HepG2 (cell line): ENCODE data around the gene PRKCG. TPM values are rescaled to one million over a fixed set of nuclear protein-coding genes. Genes with fewer than 3 reads are reported as not detected.

ENCODE experiments used
- DBP ChIP-seq: sonication (generic); formaldehyde crosslinking; IDR thresholded peaks from 2 replicates; pipeline ENCODE4 v1.4.0; 2020; ENCODE audit warnings: missing genetic modification reagents; ENCODE audit errors: not compliant biosample characterization
- FOXP1 ChIP-seq, 2 experiments: fragments of 450-650 bp in 1 of 2; IDR thresholded peaks; 2 replicates each; pipeline ENCODE4 v1.6.1; 2017 to 2018; ENCODE audit warnings: antibody characterized with exemption in 1 of 2
- GLMP ChIP-seq: sonication (generic); formaldehyde crosslinking; IDR thresholded peaks from 2 replicates; pipeline ENCODE4 v1.9.0; 2021; ENCODE audit warnings: missing genetic modification reagents, mild to moderate bottlenecking, borderline replicate concordance
- MAZ ChIP-seq, 2 experiments: sonication (generic) in 1 of 2; formaldehyde crosslinking in 1 of 2; IDR thresholded peaks; 2 replicates each; pipeline versions ENCODE4 v1.5.0 to v1.6.1; 2012 to 2020; ENCODE audit warnings: low read depth in 2 of 2, mild to moderate bottlenecking in 2 of 2, borderline replicate concordance in 1 of 2, improper control_type of control experiment in 1 of 2, low read length in 1 of 2, missing genetic modification reagents in 1 of 2, moderate library complexity in 1 of 2
- RFXAP ChIP-seq: sonication (generic); formaldehyde crosslinking; IDR thresholded peaks from 2 replicates; pipeline ENCODE4 v1.4.0; 2020; ENCODE audit warnings: missing genetic modification reagents, borderline replicate concordance
- SMC3 ChIP-seq: IDR thresholded peaks from 2 replicates; pipeline ENCODE4 v1.6.1; 2011; ENCODE audit warnings: low read length, improper control_type of control experiment
- SOX5 ChIP-seq: IDR thresholded peaks from 2 replicates; pipeline ENCODE4 v1.6.1; 2016; ENCODE audit warnings: borderline replicate concordance
- TGIF2 ChIP-seq: IDR thresholded peaks from 2 replicates; pipeline ENCODE4 v1.6.1; 2016; ENCODE audit warnings: control low read depth, missing compliant biosample characterization
- TIGD3 ChIP-seq: sonication (generic); formaldehyde crosslinking; IDR thresholded peaks from 2 replicates; pipeline ENCODE4 v1.5.1; 2020; ENCODE audit warnings: mild to moderate bottlenecking, missing genetic modification reagents, borderline replicate concordance
- ZFAT ChIP-seq: sonication (generic); formaldehyde crosslinking; conservative IDR thresholded peaks from 2 replicates; pipeline ENCODE4 v1.8.1; 2023; ENCODE audit warnings: missing genetic modification reagents, inconsistent platforms
- ZFP36L1 ChIP-seq: sonication (generic); formaldehyde crosslinking; IDR thresholded peaks from 2 replicates; pipeline ENCODE4 v1.8.0; 2022; ENCODE audit warnings: mild to moderate bottlenecking, missing genetic modification reagents, moderate library complexity
- ZNF136 ChIP-seq: sonication (generic); formaldehyde crosslinking; IDR thresholded peaks from 2 replicates; pipeline ENCODE4 v1.8.1; 2022; ENCODE audit warnings: low read depth, mild to moderate bottlenecking, moderate library complexity, missing genetic modification reagents
- ZNF205 ChIP-seq: IDR thresholded peaks from 2 replicates; pipeline ENCODE4 v1.6.1; 2018; ENCODE audit warnings: missing biosample characterization, missing genetic modification reagents
- ZNF235 ChIP-seq: sonication (generic); formaldehyde crosslinking; IDR thresholded peaks from 2 replicates; pipeline ENCODE4 v1.8.1; 2023; ENCODE audit warnings: mild to moderate bottlenecking, missing genetic modification reagents, borderline replicate concordance
- ZNF563 ChIP-seq: sonication (generic); formaldehyde crosslinking; IDR thresholded peaks from 2 replicates; pipeline ENCODE4 v1.8.0; 2022; ENCODE audit warnings: mild to moderate bottlenecking, moderate library complexity, missing genetic modification reagents
- ZNF570 ChIP-seq: sonication (generic); formaldehyde crosslinking; IDR thresholded peaks from 2 replicates; pipeline ENCODE4 v1.4.0; 2020; ENCODE audit warnings: mild to moderate bottlenecking, missing genetic modification reagents, borderline replicate concordance
- ZZZ3 ChIP-seq: sonication (generic); formaldehyde crosslinking; IDR thresholded peaks from 2 replicates; pipeline ENCODE4 v1.4.0; 2020; ENCODE audit warnings: missing genetic modification reagents, mild to moderate bottlenecking, borderline replicate concordance
- polyA plus RNA-seq, 8 experiments: library from polyadenylated mRNA; depleted of rRNA in 3 of 8; stranded (reverse) in 7 of 8; unstranded in 1 of 8; fragments of >200 nt; fragmentation: Illumina TruSeq in 4 of 8; extraction: Trizol in 4 of 8; gene quantifications; 2 replicates each; pipeline versions ENCODE4 v1.2.1 to v1.2.3, GENCODE V29; 2011 to 2016; ENCODE audit warnings: low read depth in 4 of 8, missing spikeins in 1 of 8, mixed read lengths in 1 of 8; ENCODE audit not compliant: insufficient read depth in 1 of 8
- total RNA-seq, 5 experiments: library from RNA; depleted of rRNA; stranded (reverse); fragments of >200 nt; fragmentation: Illumina TruSeq; extraction: Trizol; gene quantifications; 2 replicates each; pipeline ENCODE4 v1.2.3, GENCODE V29; 2016; ENCODE audit warnings: low read depth in 1 of 5
- TF ChIP-seq, protein P1 (sequence below): sonication (generic); formaldehyde crosslinking; IDR thresholded peaks from 2 replicates; pipeline ENCODE4 v1.4.0; 2020; ENCODE audit warnings: missing genetic modification reagents
- TF ChIP-seq, protein P2 (sequence below): sonication (generic); formaldehyde crosslinking; IDR thresholded peaks from 2 replicates; pipeline ENCODE4 v1.9.0; 2021; ENCODE audit warnings: missing genetic modification reagents, borderline replicate concordance
- TF ChIP-seq, protein P3 (sequence below): sonication (generic); formaldehyde crosslinking; IDR thresholded peaks from 2 replicates; pipeline ENCODE4 v1.4.0; 2020; ENCODE audit warnings: mild to moderate bottlenecking, missing genetic modification reagents

The PRKCG gene
- total and polyA plus RNA-seq, 2 of the 13 experiments (the other 11 are each of a cell fraction or from before 2014, with no cell fraction given): 0.02 to 0.03 TPM

DNA sequence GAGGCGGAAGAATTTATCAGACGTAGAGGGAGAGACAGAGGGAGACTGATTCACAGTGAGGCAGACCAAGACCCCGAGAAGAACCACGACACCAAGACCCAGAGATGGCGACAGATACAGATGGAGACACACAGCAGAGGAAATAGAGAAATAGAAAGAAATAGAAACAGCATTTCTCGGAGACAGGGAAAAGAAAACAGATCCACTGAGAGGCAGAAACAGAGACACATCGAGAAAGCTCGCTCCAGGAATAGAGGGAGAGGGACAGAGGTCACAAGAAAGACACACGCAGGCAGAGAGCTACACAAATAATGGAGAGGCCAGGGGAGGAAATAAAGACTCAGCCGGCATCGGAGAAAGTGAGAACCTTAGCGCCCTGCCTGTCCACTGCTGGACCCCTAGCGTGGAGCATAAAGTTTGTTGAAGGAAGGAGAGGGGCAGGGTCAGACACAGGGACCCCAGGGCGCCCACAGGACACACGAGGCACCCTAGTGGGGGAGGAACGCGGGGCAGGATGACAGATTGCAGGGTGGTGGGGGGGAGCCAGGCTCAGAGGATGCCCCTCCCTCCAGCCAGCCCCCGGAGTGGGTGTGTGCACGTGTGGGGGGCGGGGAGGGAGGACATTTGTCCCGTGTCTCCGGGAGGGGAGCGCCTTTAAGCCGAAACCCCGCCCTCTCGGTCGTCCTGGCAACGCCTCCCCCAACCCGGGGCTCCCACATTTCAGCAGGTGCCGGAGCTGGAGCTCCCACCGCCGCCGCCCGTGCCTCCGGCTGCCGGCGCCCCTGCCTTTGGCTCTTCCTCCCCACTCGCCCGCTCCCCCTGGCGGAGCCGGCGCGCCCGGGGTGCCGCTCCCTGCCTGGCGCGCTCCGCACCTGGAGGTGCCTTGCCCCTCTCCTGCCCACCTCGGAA is at the start of gene PRKCG (continued):
- TF ChIP-seq, protein P1, sequence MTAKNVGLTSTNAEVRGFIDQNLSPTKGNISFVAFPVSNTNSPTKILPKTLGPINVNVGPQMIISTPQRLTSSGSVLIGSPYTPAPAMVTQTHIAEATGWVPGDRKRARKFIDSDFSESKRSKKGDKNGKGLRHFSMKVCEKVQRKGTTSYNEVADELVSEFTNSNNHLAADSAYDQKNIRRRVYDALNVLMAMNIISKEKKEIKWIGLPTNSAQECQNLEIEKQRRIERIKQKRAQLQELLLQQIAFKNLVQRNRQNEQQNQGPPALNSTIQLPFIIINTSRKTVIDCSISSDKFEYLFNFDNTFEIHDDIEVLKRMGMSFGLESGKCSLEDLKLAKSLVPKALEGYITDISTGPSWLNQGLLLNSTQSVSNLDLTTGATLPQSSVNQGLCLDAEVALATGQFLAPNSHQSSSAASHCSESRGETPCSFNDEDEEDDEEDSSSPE (CRISPR knock-in tag): no peak; the same call in 1 of the 2 replicates
- TF ChIP-seq RFXAP (CRISPR knock-in tag) (0 out of 2 replicates have a peak, but pooled peaks have one; percentile 39), ZZZ3 (CRISPR knock-in tag) (no peak), FOXP1 (IDR thresholded peaks at IDR 0.05) (no peak), FOXP1 (CRISPR knock-in tag; IDR thresholded peaks at IDR 0.05) (no peak), MAZ (IDR thresholded peaks at IDR 0.05; ENCODE audit: borderline replicate concordance, low read depth, low read length) (peak; percentile 42; the same call in 1 of the 2 replicates), MAZ (CRISPR knock-in tag; IDR thresholded peaks at IDR 0.05; ENCODE audit: low read depth) (peak; percentile 41; the same call in 1 of the 2 replicates), ZNF235 (CRISPR knock-in tag) (no peak), GLMP (no peak), ZNF570 (CRISPR knock-in tag) (no peak), SMC3 (peak; percentile 29; the same call in 1 of the 2 replicates), ZFP36L1 (CRISPR knock-in tag) (no peak), ZNF205 (CRISPR knock-in tag) (no peak), SOX5 (CRISPR knock-in tag) (peak; percentile 22; the same call in 1 of the 2 replicates), TGIF2 (CRISPR knock-in tag) (no peak), DBP (CRISPR knock-in tag) (no peak), TIGD3 (no peak), ZFAT (CRISPR knock-in tag) (no peak), ZNF563 (CRISPR knock-in tag) (no peak), ZNF136 (CRISPR knock-in tag) (no peak)
- TF ChIP-seq, protein P2, sequence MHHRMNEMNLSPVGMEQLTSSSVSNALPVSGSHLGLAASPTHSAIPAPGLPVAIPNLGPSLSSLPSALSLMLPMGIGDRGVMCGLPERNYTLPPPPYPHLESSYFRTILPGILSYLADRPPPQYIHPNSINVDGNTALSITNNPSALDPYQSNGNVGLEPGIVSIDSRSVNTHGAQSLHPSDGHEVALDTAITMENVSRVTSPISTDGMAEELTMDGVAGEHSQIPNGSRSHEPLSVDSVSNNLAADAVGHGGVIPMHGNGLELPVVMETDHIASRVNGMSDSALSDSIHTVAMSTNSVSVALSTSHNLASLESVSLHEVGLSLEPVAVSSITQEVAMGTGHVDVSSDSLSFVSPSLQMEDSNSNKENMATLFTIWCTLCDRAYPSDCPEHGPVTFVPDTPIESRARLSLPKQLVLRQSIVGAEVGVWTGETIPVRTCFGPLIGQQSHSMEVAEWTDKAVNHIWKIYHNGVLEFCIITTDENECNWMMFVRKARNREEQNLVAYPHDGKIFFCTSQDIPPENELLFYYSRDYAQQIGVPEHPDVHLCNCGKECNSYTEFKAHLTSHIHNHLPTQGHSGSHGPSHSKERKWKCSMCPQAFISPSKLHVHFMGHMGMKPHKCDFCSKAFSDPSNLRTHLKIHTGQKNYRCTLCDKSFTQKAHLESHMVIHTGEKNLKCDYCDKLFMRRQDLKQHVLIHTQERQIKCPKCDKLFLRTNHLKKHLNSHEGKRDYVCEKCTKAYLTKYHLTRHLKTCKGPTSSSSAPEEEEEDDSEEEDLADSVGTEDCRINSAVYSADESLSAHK (CRISPR knock-in tag): no peak
- TF ChIP-seq, protein P3, sequence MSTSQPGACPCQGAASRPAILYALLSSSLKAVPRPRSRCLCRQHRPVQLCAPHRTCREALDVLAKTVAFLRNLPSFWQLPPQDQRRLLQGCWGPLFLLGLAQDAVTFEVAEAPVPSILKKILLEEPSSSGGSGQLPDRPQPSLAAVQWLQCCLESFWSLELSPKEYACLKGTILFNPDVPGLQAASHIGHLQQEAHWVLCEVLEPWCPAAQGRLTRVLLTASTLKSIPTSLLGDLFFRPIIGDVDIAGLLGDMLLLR (CRISPR knock-in tag): no peak
